T-helper 1 cell treated with Interleukin-12 subunit alpha and Interleukin-12 subunit beta and Interleukin-4 antibody, amounts not matched to agents 30 ng/mL and 1 ng/mL, for 36 hours (primary cell): Measurements from ENCODE around the gene KCNA5. TPM values are rescaled to one million over a fixed set of nuclear protein-coding genes. Genes with fewer than 3 reads are reported as not detected.

Experiments
- intact Hi-C: fragments of 100-400 bp; cut with micrococcal nuclease; formaldehyde crosslinking; loops from one replicate; pipeline ENCODE4 v1.15.1; 2024
- total RNA-seq: library from RNA; stranded (reverse); gene quantifications from 2 replicates; pipeline ENCODE4 v1.2.3, GENCODE V29; 2022

The KCNA5 gene
- total RNA-seq, 1 donor from 2014 or later: not detected

GRCh38 chr12:5059358-5059757, 15.7 kb downstream of the KCNA5 start:
- intact Hi-C loops: loop anchor here (5.0 kb wide), 1 partner anchor 98 kb away; no protein-coding TSS in a partner anchor

- intact Hi-C loops: no loop called here
Observed at GRCh38 chr12:5060958-5061357, 17.3 kb downstream of the KCNA5 start.

GRCh38 chr12:5063149-5063548, 19.5 kb downstream of the KCNA5 start:
- intact Hi-C loops: no loop called here

- intact Hi-C loops: no loop called here
Observed at GRCh38 chr12:5064913-5065490, 21.3 kb downstream of the KCNA5 start.

GRCh38 chr12:5066251-5066650, 22.6 kb downstream of the KCNA5 start:
- intact Hi-C loops: no loop called here

GRCh38 chr12:5068126-5068525, 24.4 kb downstream of the KCNA5 start:
- intact Hi-C loops: no loop called here

GRCh38 chr12:5068619-5069018, 24.9 kb downstream of the KCNA5 start:
- intact Hi-C loops: no loop called here

- intact Hi-C loops: no loop called here
Observed at GRCh38 chr12:5070090-5070489, 26.4 kb downstream of the KCNA5 start.

GRCh38 chr12:5071496-5071895, 27.8 kb downstream of the KCNA5 start:
- intact Hi-C loops: no loop called here

GRCh38 chr12:5072311-5072710, 28.6 kb downstream of the KCNA5 start:
- intact Hi-C loops: no loop called here

- intact Hi-C loops: no loop called here
Observed at GRCh38 chr12:5073054-5073453, 29.4 kb downstream of the KCNA5 start.

- intact Hi-C loops: no loop called here
Observed at GRCh38 chr12:5073853-5074252, 30.2 kb downstream of the KCNA5 start.

- intact Hi-C loops: no loop called here
Observed at GRCh38 chr12:5076761-5077160, 33.1 kb downstream of the KCNA5 start.

- intact Hi-C loops: no loop called here
Observed at GRCh38 chr12:5078423-5078822, 34.7 kb downstream of the KCNA5 start.

- intact Hi-C loops: no loop called here
Observed at GRCh38 chr12:5081016-5081415, 37.3 kb downstream of the KCNA5 start.

- intact Hi-C loops: loop anchor here (1.0 kb wide), 2 partner anchors 62 to 227 kb away; no protein-coding TSS in a partner anchor
Observed at GRCh38 chr12:5083955-5084849, 40.5 kb downstream of the KCNA5 start.

GRCh38 chr12:5085896-5086295, 42.2 kb downstream of the KCNA5 start:
- intact Hi-C loops: no loop called here

GRCh38 chr12:5087831-5088554, 44.3 kb downstream of the KCNA5 start:
- intact Hi-C loops: no loop called here

- intact Hi-C loops: no loop called here
Observed at GRCh38 chr12:5088586-5089264, 45.0 kb downstream of the KCNA5 start.

GRCh38 chr12:5094551-5094950, 50.9 kb downstream of the KCNA5 start:
- intact Hi-C loops: no loop called here

GRCh38 chr12:5094986-5095385, 51.3 kb downstream of the KCNA5 start:
- intact Hi-C loops: no loop called here
